Motor neuron (in vitro differentiated cells): ENCODE data around the gene ANKRD10. TPM values are rescaled to one million over a fixed set of nuclear protein-coding genes. Genes with fewer than 3 reads are reported as not detected.

Experiments used
- ATAC-seq, 8 experiments: fragments of 200-7000 bp; cut with Tn5 transposase; replicated peaks in 6 of 8; 2 replicates each; pipeline ENCODE4 v1.8.0; 2021; ENCODE audit warnings: mild to moderate bottlenecking in 8 of 8, moderate library complexity in 8 of 8
- H3K27ac ChIP-seq, 2 donors: fragments of 250-450 bp; sonication (Bioruptor Pico); 2 replicates each; pipeline ENCODE4 v1.9.0; 2021; ENCODE audit warnings: antibody characterized with exemption in 2 of 2, mild to moderate bottlenecking in 2 of 2, moderate library complexity in 1 of 2
- H3K4me1 ChIP-seq, 2 donors: fragments of 250-450 bp; sonication (Bioruptor Pico); replicated peaks in 1 of 2; 2 replicates each; pipeline ENCODE4 v1.6.1; 2021; ENCODE audit warnings: antibody characterized with exemption in 2 of 2, mild to moderate bottlenecking in 2 of 2, moderate library complexity in 1 of 2
- H3K4me3 ChIP-seq, 5 donors: fragments of 250-450 bp; sonication (Bioruptor Pico); 2 replicates each; pipeline ENCODE4 v1.9.0; 2021; ENCODE audit warnings: antibody characterized with exemption in 5 of 5, mild to moderate bottlenecking in 5 of 5, moderate library complexity in 4 of 5
- WGBS, 10 experiments: fragments of 450-650 bp; shearing (Covaris generic); methylation state at CpG; one replicate each; pipeline ENCODE4 v1.0.0; 2022; 5-methylcytosine and 5-hydroxymethylcytosine counted together
- in situ Hi-C, 9 experiments: fragments of 400-800 bp; cut with MboI; loops; one replicate each; pipeline ENCODE4 v1.15.0; 2021; ENCODE audit warnings: low sequenced_read_pairs in 9 of 9, low pct_unique_long_range_greater_than_20kb in 2 of 9; ENCODE audit not compliant: unreplicated experiment in 9 of 9
- total RNA-seq, 8 experiments: library from RNA; unstranded; fragments of 300-600 nt; gene quantifications; 2 replicates each; pipeline versions ENCODE4 v1.2.3 to v1.2.4, GENCODE V29; 2022

Gene ANKRD10
- total RNA-seq, 8 experiments from 2014 or later = 75.5 to 247 (median 108) TPM

DNA sequence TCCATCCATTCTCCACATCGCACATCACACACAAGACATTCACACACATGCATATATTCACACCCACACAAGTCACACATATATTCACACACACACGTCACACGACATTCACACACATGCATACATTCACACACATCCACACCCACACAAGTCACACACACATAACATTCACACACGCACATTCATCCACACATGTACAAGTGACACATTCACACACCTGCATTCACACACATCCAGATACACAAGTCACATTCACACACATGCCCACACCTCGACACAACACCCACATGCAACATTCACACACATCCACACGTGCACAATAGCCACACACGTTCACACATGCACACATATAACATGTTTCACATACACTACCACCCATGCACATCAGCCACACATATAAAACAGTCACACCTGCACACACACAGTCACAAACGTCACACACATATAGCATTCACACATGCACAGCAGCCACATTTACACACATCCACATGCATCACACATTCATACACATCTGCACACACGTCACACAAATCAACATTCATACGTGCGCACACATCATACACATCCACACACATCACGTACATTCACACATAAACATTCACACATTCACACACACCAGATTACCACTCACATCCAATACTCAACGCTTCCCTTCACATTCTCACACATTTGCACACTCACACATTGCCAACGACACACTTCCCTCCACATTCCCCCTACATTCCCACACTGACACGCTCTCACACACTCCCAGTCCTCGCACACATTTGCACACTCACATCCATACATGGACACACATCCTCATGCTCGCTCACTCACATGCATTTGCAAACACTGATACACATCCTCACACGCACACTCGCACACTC is 41.0 kb downstream of the ANKRD10 start:
- H3K4me1 ChIP-seq = peaks cover 16 to 19% of the 10 kb centered on the region in 2 donors
- ATAC-seq = no peak
- WGBS, 10 experiments = 40 to 94% (median 75%) methylated on average over 1 to 13 of the region's 19 CpGs; no CpG with 5 or more reads in 3 of the 10 experiments
- in situ Hi-C loops = no loop called here
- peak overlapping the region; percentile 31 to 43 (median 36) for H3K4me3 ChIP-seq
- no peak overlapping the region for H3K27ac ChIP-seq

GRCh38 chr13:110872768-110873638 is 41.9 kb downstream of the ANKRD10 start:
- 73 to 96% (median 95%) methylated on average over 4 to 6 of the region's 35 CpGs; no CpG with 5 or more reads in 7 of the 10 experiments for WGBS, 10 experiments
- in situ Hi-C loops = no loop called here
- no peak for ATAC-seq
- H3K4me1 ChIP-seq = peaks cover 16 to 19% of the 10 kb centered on the region in 2 donors
- no peak overlapping the region for H3K4me3 ChIP-seq
- no peak overlapping the region for H3K27ac ChIP-seq

DNA sequence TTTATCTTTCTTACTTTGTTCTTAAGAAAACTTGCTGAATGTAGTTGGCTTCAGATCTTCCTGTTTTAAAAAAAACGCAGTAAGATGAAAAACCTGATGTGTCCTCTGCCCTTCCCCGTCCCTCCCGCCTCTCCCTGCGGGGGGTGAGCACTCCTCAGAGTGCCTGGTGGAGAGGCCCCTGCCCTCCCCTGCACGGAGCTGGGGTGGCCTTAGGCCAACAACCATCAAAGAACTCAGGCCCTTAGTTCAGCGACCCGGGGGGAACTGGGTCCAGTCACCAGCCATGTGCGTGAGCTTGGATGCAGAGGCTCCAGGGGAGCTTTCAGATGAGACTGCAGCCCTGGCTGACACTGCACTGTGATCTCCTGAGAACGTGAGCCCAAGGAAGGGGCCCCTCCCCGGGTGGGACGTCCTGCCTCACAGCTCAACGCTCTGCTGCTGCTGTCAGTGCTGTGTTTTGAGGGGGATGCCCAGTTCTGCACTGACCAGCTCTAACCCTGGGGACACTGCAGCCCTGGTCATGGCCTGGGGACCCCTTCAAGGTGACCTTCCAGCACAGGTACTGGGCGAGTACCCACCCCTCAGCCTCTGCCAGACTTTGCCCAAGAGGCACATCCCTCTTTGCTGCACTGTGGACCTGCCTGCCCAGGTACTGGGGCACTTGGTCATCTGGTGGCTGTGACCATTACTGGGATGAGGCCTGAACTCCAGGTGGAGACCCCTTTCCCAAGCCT is 42.7 kb downstream of the ANKRD10 start:
- Histone ChIP-seq H3K4me1 (peaks cover 16 to 19% of the 10 kb centered on the region in 2 donors), H3K4me3 (no peak overlapping the region), H3K27ac (no peak overlapping the region)
- in situ Hi-C loops = no loop called here
- ATAC-seq = no peak
- 33 to 88% (median 63%) methylated on average over 1 to 5 of the region's 13 CpGs; no CpG with 5 or more reads in 3 of the 10 experiments for WGBS, 10 experiments

DNA sequence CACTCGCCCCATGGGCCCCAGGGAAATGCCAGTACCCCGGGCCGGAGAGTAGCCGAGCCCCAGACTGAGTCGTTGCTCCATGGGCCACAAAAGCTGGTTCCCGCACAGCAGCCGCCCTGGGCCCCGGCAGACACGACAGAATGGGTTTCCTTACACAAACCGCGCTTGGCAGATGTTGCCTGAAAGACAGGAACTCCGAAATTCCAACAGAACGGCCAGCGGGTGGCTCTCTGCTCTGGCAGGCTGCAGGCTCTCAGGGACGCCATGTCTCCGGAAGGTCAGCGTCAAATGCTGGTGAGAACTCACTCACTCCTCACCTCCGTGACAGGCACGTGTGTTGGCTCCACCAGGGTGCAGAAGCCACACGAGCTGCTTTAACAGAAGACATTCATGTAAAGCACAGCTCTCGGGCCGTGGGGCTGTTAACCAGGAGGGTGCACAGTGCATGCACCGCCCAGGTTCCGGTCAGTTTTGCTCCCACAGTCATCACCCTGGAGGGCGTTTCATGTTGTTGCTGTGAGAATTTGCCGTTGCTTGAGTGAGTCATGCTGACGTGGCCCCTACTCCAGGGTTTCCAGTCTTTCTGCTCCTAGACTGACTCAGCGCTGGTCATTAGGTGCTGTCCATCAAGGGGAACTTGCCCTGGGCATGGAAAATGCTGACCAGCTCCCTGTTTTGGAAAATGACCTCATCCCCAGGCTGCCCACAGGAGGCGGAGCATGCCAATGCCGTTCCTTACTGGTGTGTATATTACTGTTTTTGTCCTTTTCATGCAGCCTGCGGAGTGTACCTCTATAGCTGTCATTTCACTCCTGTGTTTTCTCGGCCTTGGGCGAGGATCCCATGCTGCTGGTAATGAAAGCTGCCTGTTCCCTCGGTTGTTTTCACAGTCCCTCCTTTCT is 44.8 kb downstream of the ANKRD10 start:
- peak; percentile 86 to 91 (median 89) for ATAC-seq
- WGBS, 10 experiments = 9 to 72% (median 37%) methylated on average over 3 to 26 of the region's 34 CpGs; no CpG with 5 or more reads in 1 of the 10 experiments
- in situ Hi-C loops = no loop called here

DNA sequence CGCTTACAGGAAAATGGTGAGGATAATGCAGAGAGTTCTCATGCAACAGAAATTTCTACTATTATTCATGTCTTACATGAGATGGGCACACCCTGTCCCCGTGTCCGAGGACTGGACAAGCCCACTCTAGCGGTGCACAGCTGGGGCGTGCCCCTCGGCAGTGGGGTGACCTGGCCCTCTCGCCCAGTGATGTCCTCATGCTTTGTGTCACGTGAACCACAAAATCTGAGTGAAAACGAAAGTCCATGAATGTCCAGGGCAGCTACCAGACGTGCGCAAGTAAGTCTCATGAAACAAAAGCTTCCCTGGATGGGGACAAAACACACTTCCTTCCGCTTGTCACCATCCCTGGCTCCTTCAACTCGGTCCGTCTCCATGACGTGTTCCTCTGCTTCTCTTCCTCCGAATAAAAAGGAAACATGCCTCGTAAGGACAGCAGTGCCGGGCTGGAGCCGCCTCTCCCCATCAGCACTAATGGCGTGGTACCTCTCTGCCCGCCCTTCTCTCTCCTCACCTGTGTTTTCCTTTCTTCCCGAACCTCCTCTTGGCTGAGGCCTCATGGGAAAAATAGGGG is 45.6 kb downstream of the ANKRD10 start:
- Histone ChIP-seq H3K4me3 (no peak overlapping the region), H3K4me1 (peaks cover 9 to 16% of the 10 kb centered on the region in 2 donors), H3K27ac (peak overlapping the region in 1 of 2 donors; percentile 65)
- peak in 2 of 8 experiments; percentile 10 to 31 for ATAC-seq
- in situ Hi-C loops = no loop called here
- WGBS, 10 experiments = 46 to 94% (median 90%) methylated on average over 3 to 19 of the region's 22 CpGs; no CpG with 5 or more reads in 1 of the 10 experiments

More for the DNA sequence above, 44.8 kb downstream of the ANKRD10 start:
- peak overlapping the region; percentile 25 to 70 for H3K27ac ChIP-seq
- H3K4me1 ChIP-seq = peaks cover 13 to 18% of the 10 kb centered on the region in 2 donors
- no peak overlapping the region for H3K4me3 ChIP-seq

- in situ Hi-C loops = no loop called here
- H3K27ac ChIP-seq = no peak overlapping the region
- ATAC-seq = no peak
- whole genome bisulfite sequencing, 10 experiments = 0 to 100% (median 81%) methylated on average over 1 to 5 of the region's 5 CpGs; no CpG with 5 or more reads in 2 of the 10 experiments
- H3K4me3 ChIP-seq = no peak overlapping the region
- H3K4me1 ChIP-seq = peaks cover 9 to 18% of the 10 kb centered on the region in 2 donors
Measured at GRCh38 chr13:110868720-110869119, 46.1 kb downstream of the ANKRD10 start.

DNA sequence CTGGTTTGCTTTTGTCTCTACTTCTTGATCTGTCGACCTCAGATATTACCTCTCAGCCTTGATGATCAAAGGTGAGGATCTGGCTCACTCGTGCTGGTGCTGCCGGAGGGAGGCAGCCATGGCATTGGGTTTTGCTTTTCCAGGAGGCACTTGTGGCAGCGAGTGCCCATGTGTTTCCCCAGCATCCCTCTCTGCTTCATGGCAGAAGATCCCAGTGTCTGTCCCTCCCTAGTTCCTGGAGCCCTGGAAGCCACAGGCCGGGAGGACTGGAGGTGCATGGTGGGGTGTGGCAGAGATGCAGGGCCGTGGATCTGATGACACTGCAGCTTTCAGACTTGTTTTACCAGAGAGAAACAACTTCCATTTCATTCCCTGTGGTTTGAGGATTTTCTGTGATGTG is 47.5 kb downstream of the ANKRD10 start:
- H3K4me1 ChIP-seq = peaks cover 12 to 18% of the 10 kb centered on the region in 2 donors
- WGBS, 10 experiments = 70 to 100% (median 76%) methylated on average over 1 to 5 of the region's 6 CpGs; no CpG with 5 or more reads in 6 of the 10 experiments
- in situ Hi-C loops = no loop called here
- no peak overlapping the region for H3K27ac ChIP-seq
- no peak overlapping the region for H3K4me3 ChIP-seq
- no peak for ATAC-seq

DNA sequence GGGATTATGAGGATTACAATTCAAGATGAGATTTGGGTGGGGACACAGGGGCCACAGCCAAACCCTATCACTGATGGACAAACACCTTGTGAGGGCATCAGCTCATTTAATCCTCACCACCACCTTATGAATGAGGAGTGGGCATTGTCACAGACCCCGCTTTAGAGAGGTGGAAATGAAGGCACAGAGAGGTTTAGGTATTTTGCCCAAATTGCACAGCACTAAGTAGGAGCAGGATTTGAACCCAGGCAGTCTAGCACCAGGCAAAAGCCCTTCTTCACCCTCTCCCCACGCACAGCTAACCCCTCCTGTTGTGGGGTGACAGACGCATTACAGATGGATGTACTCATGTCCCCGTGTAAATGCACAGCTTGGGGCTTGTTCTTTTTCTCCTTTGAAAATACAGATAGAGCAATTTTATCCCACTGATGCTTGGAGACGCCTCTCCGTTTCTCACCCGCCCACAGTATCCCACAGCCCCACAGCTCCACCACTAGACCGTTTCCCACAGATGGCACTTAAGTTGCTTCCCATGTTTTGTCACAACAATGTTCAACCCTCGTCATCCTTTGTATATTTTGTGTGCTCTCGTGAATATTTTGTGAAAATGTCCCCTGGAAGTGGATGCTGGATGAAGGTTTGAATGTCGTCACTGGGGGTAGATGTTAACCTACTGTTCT is 48.2 kb downstream of the ANKRD10 start:
- 46 to 100% (median 71%) methylated on average over 2 to 5 of the region's 11 CpGs; no CpG with 5 or more reads in 3 of the 10 experiments for WGBS, 10 experiments
- ATAC-seq = no peak
- H3K4me1 ChIP-seq = peaks cover 12 to 18% of the 10 kb centered on the region in 2 donors
- H3K4me3 ChIP-seq = no peak overlapping the region
- no peak overlapping the region for H3K27ac ChIP-seq
- in situ Hi-C loops = no loop called here

GRCh38 chr13:110863685-110864084 is 51.2 kb downstream of the ANKRD10 start:
- ATAC-seq = peak in 4 of 8 experiments; percentile 45 to 78 (median 60)

GRCh38 chr13:110860983-110861382 is 53.9 kb downstream of the ANKRD10 start:
- ATAC-seq = no peak
- no peak overlapping the region for H3K4me3 ChIP-seq
- H3K27ac ChIP-seq = no peak overlapping the region
- H3K4me1 ChIP-seq = peaks cover 2 to 4% of the 10 kb centered on the region in 2 donors
- in situ Hi-C loops = no loop called here

More at GRCh38 chr13:110863685-110864084, 51.2 kb downstream of the ANKRD10 start:
- Histone ChIP-seq H3K27ac (no peak overlapping the region), H3K4me1 (peaks cover 2 to 4% of the 10 kb centered on the region in 2 donors), H3K4me3 (no peak overlapping the region)
- 51 to 93% (median 85%) methylated on average over 1 to 5 of the region's 6 CpGs; no CpG with 5 or more reads in 6 of the 10 experiments for WGBS, 10 experiments
- in situ Hi-C loops = no loop called here
